Activated CD4-positive, alpha-beta T cell treated with anti-CD3 and anti-CD28 coated beads for 4 hours (primary cell): ENCODE data around the gene ESAM.

Experiments
- DNase-seq, 2 donors: peaks; one replicate each; pipeline ENCODE4 v3.0.0-alpha.2; 2020

ESAM gene

GRCh38 chr11:124769806-124770774, 8.0 kb upstream of the ESAM start:
- DNase-seq = no peak

GRCh38 chr11:124768914-124769313, 6.8 kb upstream of the ESAM start:
- no peak for DNase-seq

GRCh38 chr11:124766156-124766555, 4.1 kb upstream of the ESAM start:
- DNase-seq = no peak

- peak; percentile 81 to 87 for DNase-seq
Observed at GRCh38 chr11:124763156-124763947, 1.3 kb upstream of the ESAM start.

- no peak for DNase-seq
Observed at GRCh38 chr11:124762624-124763155, 600 bp upstream of the ESAM start.

GRCh38 chr11:124761301-124762104, 587 bp downstream of the ESAM start:
- DNase-seq = no peak

- no peak for DNase-seq
Observed at GRCh38 chr11:124760806-124761205, 1.3 kb downstream of the ESAM start.

GRCh38 chr11:124760205-124760652, 1.9 kb downstream of the ESAM start:
- no peak for DNase-seq

- no peak for DNase-seq
Observed at GRCh38 chr11:124759266-124760204, 2.6 kb downstream of the ESAM start.

- DNase-seq = peak; percentile 56 to 57
Observed at GRCh38 chr11:124758355-124759265, 3.5 kb downstream of the ESAM start.

- no peak for DNase-seq
Observed at GRCh38 chr11:124757320-124757719, 4.8 kb downstream of the ESAM start.

- DNase-seq = no peak
Observed at GRCh38 chr11:124756753-124757227, 5.3 kb downstream of the ESAM start.

- DNase-seq = no peak
Observed at GRCh38 chr11:124756033-124756752, 5.9 kb downstream of the ESAM start.

GRCh38 chr11:124754710-124755109, 7.4 kb downstream of the ESAM start:
- DNase-seq = no peak

GRCh38 chr11:124754309-124754708, 7.8 kb downstream of the ESAM start:
- DNase-seq = no peak

- DNase-seq = no peak
Observed at GRCh38 chr11:124753624-124754023, 8.5 kb downstream of the ESAM start.

GRCh38 chr11:124753205-124753604, 8.9 kb downstream of the ESAM start:
- DNase-seq = no peak

- DNase-seq = no peak
Observed at GRCh38 chr11:124752471-124753102, 9.5 kb downstream of the ESAM start.
